Nucleus accumbens (tissue), 56 donors: Measurements from ENCODE around the gene IGSF10.
"Not testable (repeated sequence)": the region's sequence is repeated elsewhere in the genome, so short reads cannot be mapped to it uniquely, and the experiment has no call there.

ENCODE experiments used
- DNase-seq, 56 donors: peaks; one replicate each; lab custom pipeline; 2025; lab: John Stamatoyannopoulos, UW

Gene IGSF10

GRCh38 chr3:151460774-151461450 is at the start of gene IGSF10:
IGSF10 (minus strand) TSS chr3:151461061; CDS start chr3:151458709, 2,352 bp downstream.
- peak in 4 of 56 donors; percentile 3 to 51 (median 10) for DNase-seq

- DNase-seq = not testable (repeated sequence)
These were observed 48.7 kb upstream of the IGSF10 start for GRCh38 chr3:151509468-151510135.

- DNase-seq = no peak
These were observed 43.7 kb upstream of the IGSF10 start for GRCh38 chr3:151504606-151505005.

- DNase-seq = no peak
These were observed 42.2 kb upstream of the IGSF10 start for GRCh38 chr3:151503074-151503473.

- DNase-seq = no peak
These were observed 41.2 kb upstream of the IGSF10 start for GRCh38 chr3:151501923-151502632.

GRCh38 chr3:151501171-151501922 is 40.5 kb upstream of the IGSF10 start:
- DNase-seq = no peak

- DNase-seq = no peak
These were observed 38.3 kb upstream of the IGSF10 start for GRCh38 chr3:151499168-151499567.

GRCh38 chr3:151491525-151491924 is 30.7 kb upstream of the IGSF10 start:
- DNase-seq = no peak

- not testable (repeated sequence) for DNase-seq
These were observed 27.0 kb upstream of the IGSF10 start for GRCh38 chr3:151487833-151488232.

GRCh38 chr3:151483961-151484520 is 23.2 kb upstream of the IGSF10 start:
- DNase-seq = no peak

GRCh38 chr3:151483488-151483887 is 22.6 kb upstream of the IGSF10 start:
- DNase-seq = no peak

- DNase-seq = peak in 1 of 56 donors; percentile 0
These were observed 19.6 kb upstream of the IGSF10 start for GRCh38 chr3:151480492-151480891.

GRCh38 chr3:151479452-151479851 is 18.6 kb upstream of the IGSF10 start:
- no peak for DNase-seq

- DNase-seq = no peak
These were observed 17.5 kb upstream of the IGSF10 start for GRCh38 chr3:151478335-151478697.

- DNase-seq = no peak
These were observed 16.9 kb upstream of the IGSF10 start for GRCh38 chr3:151477591-151478334.

GRCh38 chr3:151476344-151477018 is 15.6 kb upstream of the IGSF10 start:
- DNase-seq = no peak

GRCh38 chr3:151468284-151468917 is 7.5 kb upstream of the IGSF10 start:
- DNase-seq = peak in 9 of 56 donors; percentile 1 to 18 (median 4)

GRCh38 chr3:151467069-151467468 is 6.2 kb upstream of the IGSF10 start:
- no peak for DNase-seq

- no peak for DNase-seq
These were observed 2.1 kb upstream of the IGSF10 start for GRCh38 chr3:151462991-151463390.
